ENCODE results near the gene ZFAND6.
"Not testable (repeated sequence)": the region's sequence is repeated elsewhere in the genome, so short reads cannot be mapped to it uniquely, and the experiment has no call there.

Gene ZFAND6

DNA sequence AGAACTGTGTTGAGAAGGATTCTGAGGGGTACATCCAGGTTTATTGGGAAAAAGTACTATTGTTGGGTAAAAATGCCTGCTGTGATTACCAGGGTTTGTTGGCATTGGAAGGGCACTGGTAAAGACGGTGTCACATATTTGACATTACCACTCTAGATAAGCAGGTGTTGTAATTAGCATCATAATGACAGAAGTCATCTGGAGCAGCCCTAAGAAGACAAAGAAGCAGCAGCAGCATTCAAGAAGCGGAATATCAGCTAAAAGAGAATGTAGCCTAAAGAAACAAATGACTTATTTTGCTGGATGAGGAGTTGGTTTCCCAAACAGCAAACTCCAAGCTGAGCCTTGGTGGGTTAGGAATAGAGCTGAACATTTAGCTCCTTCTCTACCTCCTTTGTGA is 30.5 kb upstream of the ZFAND6 start:
- intact Hi-C loops (cut with micrococcal nuclease) = no loop called here
- Mint-ChIP-seq H3K36me3 (ENCODE audit: low read depth) (no peaks in the 10 kb centered on the region), H3K9me3 (no peaks in the 10 kb centered on the region), H3K4me3 (no peak overlapping the region), H3K27me3 (no peaks in the 10 kb centered on the region), H3K4me1 (ENCODE audit: low read depth) (peaks cover 7% of the 10 kb centered on the region), H3K27ac (no peak overlapping the region)

DNA sequence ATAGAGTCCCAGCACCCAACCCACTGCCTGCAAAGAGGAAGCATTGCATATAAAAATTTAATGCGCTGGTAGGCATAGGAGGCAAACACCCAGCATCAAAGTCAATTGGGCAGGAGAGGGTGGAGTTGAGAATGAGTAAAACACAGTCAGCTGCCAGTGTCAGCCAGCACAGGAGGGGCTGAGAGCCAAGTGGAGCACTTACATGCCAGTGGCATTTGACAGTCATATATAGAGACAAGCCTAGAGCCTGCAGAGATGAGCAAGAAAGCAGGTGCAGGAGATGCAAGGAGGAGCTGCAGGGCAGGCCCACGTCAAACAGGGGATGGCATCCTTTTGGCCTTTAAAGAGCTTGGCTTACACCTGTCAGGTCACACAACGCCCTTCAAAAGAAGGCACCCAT is 27.6 kb upstream of the ZFAND6 start:
- intact Hi-C loops (cut with micrococcal nuclease) = no loop called here
- Mint-ChIP-seq H3K9me3 (no peaks in the 10 kb centered on the region), H3K27ac (no peak overlapping the region)

DNA sequence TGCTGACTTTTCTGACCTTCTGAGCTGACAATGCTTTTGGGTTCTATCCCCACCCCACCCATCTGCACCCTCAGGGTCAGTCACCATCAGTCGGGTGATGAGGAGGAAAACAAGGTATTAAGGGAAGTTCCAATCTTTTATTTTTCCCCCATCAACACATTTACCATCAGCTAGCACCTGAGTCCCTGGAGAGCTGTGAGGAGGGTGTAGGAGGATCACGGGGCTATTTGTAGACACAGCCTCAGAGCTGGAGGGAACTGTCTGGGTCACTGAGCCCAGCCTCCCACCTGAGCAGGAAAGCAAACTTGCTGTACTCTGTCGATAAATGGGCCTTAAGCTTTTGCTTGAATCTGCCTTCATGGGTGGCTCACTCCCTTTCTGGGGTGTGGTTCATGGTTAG is 24.8 kb upstream of the ZFAND6 start:
- Mint-ChIP-seq H3K9me3 (peaks cover 9% of the 10 kb centered on the region), H3K36me3 (ENCODE audit: low read depth) (no peaks in the 10 kb centered on the region), H3K4me3 (no peak overlapping the region), H3K27ac (no peak overlapping the region), H3K4me1 (ENCODE audit: low read depth) (peaks cover 7% of the 10 kb centered on the region), H3K27me3 (no peaks in the 10 kb centered on the region)
- intact Hi-C loops (cut with micrococcal nuclease) = no loop called here

More for the DNA sequence above, 27.6 kb upstream of the ZFAND6 start:
- Mint-ChIP-seq H3K36me3 (ENCODE audit: low read depth) (no peaks in the 10 kb centered on the region), H3K27me3 (no peaks in the 10 kb centered on the region), H3K4me3 (no peak overlapping the region), H3K4me1 (ENCODE audit: low read depth) (peaks cover 7% of the 10 kb centered on the region)

DNA sequence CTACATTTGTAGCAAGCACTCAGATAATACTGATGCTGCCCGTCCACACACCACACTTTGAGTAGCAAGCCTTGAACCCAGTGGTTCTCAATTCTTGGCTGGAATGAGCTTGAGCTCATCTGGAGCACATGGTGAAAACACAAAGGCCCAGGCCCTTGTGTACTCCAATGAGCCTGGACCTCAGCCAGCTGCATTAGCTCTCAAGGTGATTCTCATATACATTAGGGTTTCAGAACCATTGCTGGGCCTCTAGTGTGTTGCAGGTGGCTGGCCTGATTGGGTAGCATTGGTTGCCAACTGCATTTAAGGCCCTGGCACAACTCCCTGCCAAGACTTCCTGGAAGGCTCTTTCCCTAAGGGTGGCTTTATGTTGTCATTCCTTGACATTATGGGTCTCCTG is 23.4 kb upstream of the ZFAND6 start:
- no peak overlapping the region for H3K4me3 Mint-ChIP-seq

DNA sequence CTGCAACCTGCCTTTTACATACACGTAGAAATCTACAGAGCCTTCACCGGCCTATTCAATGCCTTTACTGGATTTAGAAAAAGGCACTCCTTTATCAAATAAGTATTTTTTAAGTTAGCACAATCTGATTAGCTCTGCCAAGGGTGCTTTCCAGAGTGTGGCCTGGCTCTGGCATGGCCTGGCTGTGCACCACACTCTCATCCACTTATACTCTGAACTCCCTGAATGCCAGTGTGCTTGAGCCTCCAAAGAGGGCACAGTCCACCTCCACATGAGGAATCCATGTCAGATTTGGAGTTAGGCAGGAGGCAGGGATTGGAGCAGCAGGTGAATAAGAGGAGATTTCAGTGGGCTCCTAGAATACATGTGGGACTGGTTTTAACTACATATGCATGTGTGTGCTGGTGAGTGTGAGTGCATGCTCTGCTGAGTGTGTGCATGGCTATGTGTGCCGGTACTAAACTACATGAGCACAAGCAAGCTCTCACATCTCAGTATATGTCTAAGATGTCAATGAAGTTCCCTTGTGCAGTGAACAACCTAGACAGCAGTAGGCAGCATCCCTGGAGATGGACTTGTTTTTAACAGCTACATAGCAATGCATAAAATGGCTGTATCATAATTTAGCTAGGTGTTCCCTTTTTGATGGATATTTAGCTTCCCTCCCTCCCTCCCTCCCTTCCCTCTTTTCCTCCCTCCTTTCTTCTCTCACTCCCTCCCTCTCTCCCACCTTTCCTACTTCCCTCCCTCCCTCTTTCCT is 17.8 kb upstream of the ZFAND6 start:
- intact Hi-C loops (cut with micrococcal nuclease) = no loop called here
- H3K36me3 Mint-ChIP-seq (ENCODE audit: low read depth) = no peaks in the 10 kb centered on the region
- peaks cover 9% of the 10 kb centered on the region for H3K9me3 Mint-ChIP-seq
- no peaks in the 10 kb centered on the region for H3K4me1 Mint-ChIP-seq (ENCODE audit: low read depth)
- H3K27me3 Mint-ChIP-seq = no peaks in the 10 kb centered on the region
- H3K27ac Mint-ChIP-seq = no peak overlapping the region
- no peak overlapping the region for H3K4me3 Mint-ChIP-seq

More for the DNA sequence above, 23.4 kb upstream of the ZFAND6 start:
- H3K36me3 Mint-ChIP-seq (ENCODE audit: low read depth) = no peaks in the 10 kb centered on the region
- no peaks in the 10 kb centered on the region for H3K27me3 Mint-ChIP-seq
- intact Hi-C loops (cut with micrococcal nuclease) = no loop called here
- H3K27ac Mint-ChIP-seq = no peak overlapping the region
- H3K4me1 Mint-ChIP-seq (ENCODE audit: low read depth) = peaks cover 7% of the 10 kb centered on the region
- H3K9me3 Mint-ChIP-seq = peaks cover 9% of the 10 kb centered on the region

DNA sequence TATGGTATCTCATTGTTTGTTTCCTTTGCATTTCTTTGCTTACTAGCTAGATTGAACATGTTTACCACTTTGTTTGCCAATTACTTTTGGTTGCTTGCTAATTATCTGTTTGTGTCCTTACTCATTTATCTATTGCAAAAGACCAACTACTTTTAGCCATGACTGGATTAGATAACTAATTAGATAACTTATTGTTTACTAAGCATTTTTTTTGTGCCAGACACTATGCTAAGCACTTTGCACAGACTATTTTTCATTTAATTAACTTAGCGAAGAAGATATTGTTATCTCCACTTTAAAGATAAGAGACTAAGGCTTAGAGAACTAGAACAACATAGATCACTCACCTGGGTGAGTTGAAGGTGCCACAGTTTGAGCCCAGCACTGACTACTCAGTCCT is 16.9 kb upstream of the ZFAND6 start:
- Mint-ChIP-seq H3K9me3 (peaks cover 8% of the 10 kb centered on the region), H3K36me3 (ENCODE audit: low read depth) (no peaks in the 10 kb centered on the region), H3K27me3 (no peaks in the 10 kb centered on the region), H3K4me1 (ENCODE audit: low read depth) (no peaks in the 10 kb centered on the region), H3K4me3 (no peak overlapping the region), H3K27ac (no peak overlapping the region)
- intact Hi-C loops (cut with micrococcal nuclease) = no loop called here

DNA sequence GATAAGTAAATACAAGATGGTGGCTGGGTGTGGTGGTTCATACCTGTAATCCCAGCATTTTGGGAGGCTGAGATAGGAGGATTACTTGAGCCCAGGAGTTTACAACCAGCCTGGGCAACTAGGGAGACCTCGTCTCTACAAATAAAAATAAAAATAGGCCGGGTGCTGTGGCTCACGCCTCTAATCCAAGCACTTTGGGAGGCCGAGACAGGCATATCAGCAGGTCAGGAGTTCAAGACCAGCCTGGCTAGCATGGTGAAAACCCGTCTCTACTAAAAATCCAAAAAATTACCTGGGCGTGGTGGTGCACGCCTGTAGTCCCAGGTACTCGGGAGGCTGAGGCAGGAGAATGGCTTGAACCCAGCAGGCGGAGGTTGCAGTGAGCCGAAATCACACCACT is 14.3 kb upstream of the ZFAND6 start:
- H3K4me3 Mint-ChIP-seq; H3K36me3 Mint-ChIP-seq (ENCODE audit: low read depth); H3K9me3 Mint-ChIP-seq; intact Hi-C loops (cut with micrococcal nuclease); H3K27me3 Mint-ChIP-seq; H3K27ac Mint-ChIP-seq; H3K4me1 Mint-ChIP-seq (ENCODE audit: low read depth): not testable (repeated sequence)

DNA sequence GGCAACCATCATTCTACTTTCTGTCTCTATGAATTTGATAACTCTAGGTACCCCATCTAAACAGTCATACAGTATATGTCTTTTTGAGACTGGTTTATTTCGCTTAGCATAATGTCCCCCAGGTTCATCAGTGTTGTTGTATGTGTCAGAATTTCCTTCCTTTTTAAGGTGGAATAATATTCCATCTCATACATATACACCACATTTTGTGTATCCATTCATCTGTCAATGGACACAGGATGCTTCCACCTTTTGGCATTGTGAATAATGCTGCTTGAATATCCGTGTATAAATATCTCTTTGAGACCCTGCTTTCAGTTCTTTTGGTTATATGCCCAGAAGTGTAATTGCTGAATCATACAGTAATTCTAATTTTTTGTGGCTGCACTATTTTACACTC is 10.4 kb upstream of the ZFAND6 start:
- no peaks in the 10 kb centered on the region for H3K9me3 Mint-ChIP-seq
- H3K27me3 Mint-ChIP-seq = no peaks in the 10 kb centered on the region
- H3K4me1 Mint-ChIP-seq (ENCODE audit: low read depth) = peaks cover 2% of the 10 kb centered on the region
- intact Hi-C loops (cut with micrococcal nuclease) = no loop called here
- no peak overlapping the region for H3K27ac Mint-ChIP-seq
- H3K36me3 Mint-ChIP-seq (ENCODE audit: low read depth) = no peaks in the 10 kb centered on the region
- H3K4me3 Mint-ChIP-seq = no peak overlapping the region

DNA sequence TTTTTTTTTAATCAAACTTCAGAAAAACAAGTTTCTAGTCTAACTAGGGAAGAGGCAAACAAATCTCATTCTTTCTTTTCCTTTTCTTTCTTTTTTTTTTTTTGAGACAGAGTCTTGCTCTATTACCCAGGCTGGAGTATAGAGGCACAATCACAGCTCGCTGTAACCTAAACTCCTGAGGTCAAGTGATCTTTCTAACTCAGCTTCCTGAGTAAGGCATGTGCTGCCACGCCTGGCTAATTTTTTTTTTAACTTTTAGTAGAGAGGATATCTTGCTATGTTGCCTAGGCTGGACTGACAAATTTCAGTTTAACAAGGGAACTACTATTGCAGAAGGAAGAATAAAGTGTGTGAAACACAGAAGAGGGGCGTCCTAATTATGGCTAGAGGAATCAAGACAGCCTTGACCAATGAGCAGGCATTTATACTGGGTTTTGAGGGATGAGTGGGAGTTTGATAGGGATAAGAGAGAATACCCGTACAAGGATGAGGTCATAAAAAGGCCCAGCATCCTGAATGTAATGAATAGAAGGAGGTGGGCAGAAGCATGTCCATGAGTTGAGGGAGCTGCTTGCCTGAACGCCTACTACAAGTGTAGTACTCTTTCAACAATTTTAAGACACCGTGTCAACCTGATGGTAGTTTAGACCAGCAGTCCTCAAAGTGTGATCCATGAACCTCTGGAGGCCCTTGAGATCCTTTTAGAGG is 6.7 kb upstream of the ZFAND6 start:
- no peak overlapping the region for H3K27ac Mint-ChIP-seq
- no peak overlapping the region for H3K4me3 Mint-ChIP-seq
- no peaks in the 10 kb centered on the region for H3K27me3 Mint-ChIP-seq

DNA sequence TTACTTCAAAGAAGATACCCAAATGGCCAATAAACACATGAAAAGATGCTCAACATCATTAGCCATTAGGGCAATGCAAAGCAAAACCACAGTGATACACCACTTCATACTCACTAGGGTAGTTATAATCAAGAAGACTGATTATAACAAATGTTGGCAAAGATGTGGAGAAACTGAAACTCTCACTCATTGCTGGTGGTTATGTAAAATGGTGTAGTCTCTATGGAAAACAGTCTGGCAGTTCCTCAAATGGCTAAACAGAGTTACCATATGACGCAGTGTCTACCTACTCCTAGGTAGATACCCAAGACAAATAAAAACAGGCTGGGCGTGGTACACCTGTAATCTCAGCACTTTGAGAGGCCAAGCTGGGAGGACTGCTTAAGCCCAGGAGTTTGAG is 3.5 kb upstream of the ZFAND6 start:
- Mint-ChIP-seq H3K4me3 (no peak overlapping the region), H3K4me1 (ENCODE audit: low read depth) (peaks cover 12% of the 10 kb centered on the region), H3K27ac (no peak overlapping the region), H3K27me3 (peaks cover 7% of the 10 kb centered on the region), H3K36me3 (ENCODE audit: low read depth) (no peaks in the 10 kb centered on the region), H3K9me3 (no peaks in the 10 kb centered on the region)
- intact Hi-C loops (cut with micrococcal nuclease) = no loop called here

More for the DNA sequence above, 6.7 kb upstream of the ZFAND6 start:
- Mint-ChIP-seq H3K36me3 (ENCODE audit: low read depth) (no peaks in the 10 kb centered on the region), H3K4me1 (ENCODE audit: low read depth) (peaks cover 5% of the 10 kb centered on the region), H3K9me3 (no peaks in the 10 kb centered on the region)
- intact Hi-C loops (cut with micrococcal nuclease) = no loop called here

DNA sequence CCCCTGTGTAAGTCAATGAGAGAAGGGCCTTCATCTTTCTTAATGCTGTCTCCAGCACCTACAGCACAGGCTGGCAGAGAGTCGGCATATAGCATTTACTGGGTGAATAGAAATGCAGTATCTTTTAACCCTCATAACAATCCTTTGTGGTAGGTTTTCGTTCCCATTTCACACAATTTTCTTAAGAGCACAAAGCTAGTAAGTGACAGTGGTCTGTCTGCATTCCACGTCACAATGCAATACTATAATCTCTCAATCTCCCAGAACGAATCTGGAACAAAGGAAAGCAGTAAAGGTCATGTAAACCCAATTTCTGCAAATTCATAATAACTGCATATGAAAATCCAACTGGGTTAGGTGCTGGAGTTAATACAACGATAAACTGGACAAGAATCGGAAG is 1.4 kb upstream of the ZFAND6 start:
- Mint-ChIP-seq H3K27ac (no peak overlapping the region), H3K4me1 (ENCODE audit: low read depth) (peaks cover 24% of the 10 kb centered on the region), H3K36me3 (ENCODE audit: low read depth) (no peaks in the 10 kb centered on the region), H3K9me3 (no peaks in the 10 kb centered on the region), H3K4me3 (no peak overlapping the region), H3K27me3 (peaks cover 7% of the 10 kb centered on the region)
- intact Hi-C loops (cut with micrococcal nuclease) = loop anchor here (2.0 kb wide), 1 partner anchor 95 kb away; the partner anchor contains the start of gene FAH

DNA sequence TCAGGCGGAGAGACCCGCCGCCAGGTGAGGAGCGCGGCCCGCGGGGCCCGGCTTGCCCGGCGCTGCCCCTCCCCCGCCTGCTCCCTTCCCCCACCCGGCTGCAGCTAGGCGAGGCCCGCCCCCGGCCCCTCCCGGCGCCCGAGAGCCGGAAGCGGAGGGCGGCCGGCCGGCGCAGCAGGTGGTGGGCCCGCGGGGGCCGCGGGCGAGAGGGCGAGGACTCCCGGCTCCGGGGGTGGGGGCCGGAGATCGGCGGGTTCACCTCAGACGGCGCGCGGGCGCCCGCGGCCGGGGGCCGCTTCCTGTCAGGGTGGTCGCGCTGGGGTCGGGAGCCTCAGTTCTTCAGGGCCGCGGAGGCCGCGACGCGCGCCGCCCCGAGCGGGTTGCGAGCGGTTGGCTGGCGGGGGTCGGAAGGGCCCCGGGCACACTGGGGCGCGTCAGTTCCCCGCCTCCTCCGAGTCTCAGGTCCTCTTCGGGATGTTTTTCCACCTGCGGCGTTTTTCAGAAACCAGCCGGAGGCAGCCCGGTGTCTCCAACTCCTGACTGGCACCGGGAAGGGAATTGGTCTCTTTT is 395 bp downstream of the ZFAND6 start:
- Mint-ChIP-seq H3K4me1 (ENCODE audit: low read depth) (peaks cover 20% of the 10 kb centered on the region), H3K36me3 (ENCODE audit: low read depth) (peaks cover 6% of the 10 kb centered on the region), H3K27me3 (peaks cover 7% of the 10 kb centered on the region), H3K9me3 (no peaks in the 10 kb centered on the region), H3K4me3 (peak overlapping the region; percentile 86), H3K27ac (peak overlapping the region; percentile 91)
- intact Hi-C loops (cut with micrococcal nuclease) = loop anchor here (2.0 to 10.0 kb wide), 2 partner anchors 93 to 165 kb away; partner anchors contain the start of genes FAH and MTHFS

DNA sequence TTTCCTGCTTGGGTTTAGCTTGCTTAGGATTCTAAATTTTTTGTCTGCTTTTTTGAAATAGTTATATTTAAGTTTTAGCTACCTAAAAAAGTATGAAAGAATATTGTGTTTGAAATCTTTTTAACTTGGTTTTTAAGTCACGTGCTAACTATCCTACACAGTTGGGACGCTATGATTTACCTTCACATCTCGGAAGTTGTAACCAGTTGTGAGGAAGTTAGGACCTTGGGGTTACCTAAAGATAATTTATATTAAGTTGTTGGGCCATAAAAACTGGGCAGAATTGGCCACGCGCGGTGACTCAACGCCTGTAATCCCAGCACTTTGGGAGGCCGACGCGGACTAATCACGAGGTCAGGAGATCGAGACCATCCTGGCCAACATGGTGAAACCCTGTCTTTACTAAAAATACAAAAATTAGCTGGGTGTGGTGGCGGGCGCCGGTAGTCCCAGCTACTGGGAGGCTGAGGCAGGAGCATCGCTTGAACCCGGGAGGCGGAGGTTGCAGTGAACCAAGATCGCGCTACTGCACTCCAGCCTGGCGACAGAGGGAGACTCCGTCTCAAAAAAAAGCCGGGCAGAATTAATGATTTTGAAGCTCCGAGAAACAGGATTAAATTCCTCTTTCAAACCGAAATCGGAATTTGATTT is 1.0 kb downstream of the ZFAND6 start:
- peaks cover 6% of the 10 kb centered on the region for H3K36me3 Mint-ChIP-seq (ENCODE audit: low read depth)
- peak overlapping the region; percentile 86 for H3K4me3 Mint-ChIP-seq
- H3K4me1 Mint-ChIP-seq (ENCODE audit: low read depth) = peaks cover 20% of the 10 kb centered on the region
- H3K27ac Mint-ChIP-seq = peak overlapping the region; percentile 91
- H3K27me3 Mint-ChIP-seq = peaks cover 7% of the 10 kb centered on the region
- intact Hi-C loops (cut with micrococcal nuclease) = loop anchor here (10.0 kb wide), 1 partner anchor 166 kb away; the partner anchor contains the start of gene MTHFS
- no peaks in the 10 kb centered on the region for H3K9me3 Mint-ChIP-seq

DNA sequence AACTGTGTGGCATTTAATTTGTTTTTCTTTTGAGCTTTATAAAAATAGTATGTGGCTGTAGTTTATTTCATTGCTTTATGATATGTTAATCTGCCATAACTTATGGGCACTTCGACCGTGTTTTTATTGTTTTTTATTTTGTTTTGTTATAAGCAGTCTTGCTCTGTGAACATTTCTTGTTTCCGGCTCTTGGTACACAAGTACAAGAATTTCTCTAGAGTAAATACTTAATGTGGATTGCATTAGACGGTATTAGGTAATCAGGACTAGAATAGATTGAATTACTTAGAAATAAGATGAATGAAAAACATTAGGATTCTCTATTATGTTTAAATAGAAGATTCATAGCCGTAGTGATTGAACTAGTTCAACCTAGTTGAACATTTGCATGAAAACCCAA is 2.1 kb downstream of the ZFAND6 start:
- H3K4me1 Mint-ChIP-seq (ENCODE audit: low read depth) = peaks cover 20% of the 10 kb centered on the region
- H3K27ac Mint-ChIP-seq = no peak overlapping the region
- intact Hi-C loops (cut with micrococcal nuclease) = loop anchor here (10.0 kb wide), 1 partner anchor 167 kb away; the partner anchor contains the start of gene MTHFS
- H3K27me3 Mint-ChIP-seq = peaks cover 7% of the 10 kb centered on the region
- H3K9me3 Mint-ChIP-seq = no peaks in the 10 kb centered on the region
- H3K36me3 Mint-ChIP-seq (ENCODE audit: low read depth) = peaks cover 6% of the 10 kb centered on the region
- peak overlapping the region; percentile 86 for H3K4me3 Mint-ChIP-seq
